Stomach (tissue), 4 donors: ENCODE data around the gene TMEM132D.

ENCODE experiments used
- EP300 ChIP-seq: sonication (generic); formaldehyde crosslinking; IDR thresholded peaks from one replicate; pipeline ENCODE4 v1.6.1; 2017; ENCODE audit warnings: antibody characterized with exemption
- POLR2A ChIP-seq, 4 donors: fragments of 450-650 bp; IDR thresholded peaks; one replicate each; pipeline ENCODE4 v1.6.1; 2016; ENCODE audit warnings: antibody characterized with exemption in 4 of 4, control low read depth in 2 of 4, mild to moderate bottlenecking in 1 of 4, moderate library complexity in 1 of 4

GRCh38 chr12:129701631-129702101, 202.2 kb downstream of the TMEM132D start:
- TF ChIP-seq POLR2A (IDR thresholded peaks at IDR 0.05) (no peak), EP300 (no peak)
